ENCODE results near the gene TCHH.
"Not testable (repeated sequence)": the region's sequence is repeated elsewhere in the genome, so short reads cannot be mapped to it uniquely, and the experiment has no call there.

Gene TCHH, protein sequence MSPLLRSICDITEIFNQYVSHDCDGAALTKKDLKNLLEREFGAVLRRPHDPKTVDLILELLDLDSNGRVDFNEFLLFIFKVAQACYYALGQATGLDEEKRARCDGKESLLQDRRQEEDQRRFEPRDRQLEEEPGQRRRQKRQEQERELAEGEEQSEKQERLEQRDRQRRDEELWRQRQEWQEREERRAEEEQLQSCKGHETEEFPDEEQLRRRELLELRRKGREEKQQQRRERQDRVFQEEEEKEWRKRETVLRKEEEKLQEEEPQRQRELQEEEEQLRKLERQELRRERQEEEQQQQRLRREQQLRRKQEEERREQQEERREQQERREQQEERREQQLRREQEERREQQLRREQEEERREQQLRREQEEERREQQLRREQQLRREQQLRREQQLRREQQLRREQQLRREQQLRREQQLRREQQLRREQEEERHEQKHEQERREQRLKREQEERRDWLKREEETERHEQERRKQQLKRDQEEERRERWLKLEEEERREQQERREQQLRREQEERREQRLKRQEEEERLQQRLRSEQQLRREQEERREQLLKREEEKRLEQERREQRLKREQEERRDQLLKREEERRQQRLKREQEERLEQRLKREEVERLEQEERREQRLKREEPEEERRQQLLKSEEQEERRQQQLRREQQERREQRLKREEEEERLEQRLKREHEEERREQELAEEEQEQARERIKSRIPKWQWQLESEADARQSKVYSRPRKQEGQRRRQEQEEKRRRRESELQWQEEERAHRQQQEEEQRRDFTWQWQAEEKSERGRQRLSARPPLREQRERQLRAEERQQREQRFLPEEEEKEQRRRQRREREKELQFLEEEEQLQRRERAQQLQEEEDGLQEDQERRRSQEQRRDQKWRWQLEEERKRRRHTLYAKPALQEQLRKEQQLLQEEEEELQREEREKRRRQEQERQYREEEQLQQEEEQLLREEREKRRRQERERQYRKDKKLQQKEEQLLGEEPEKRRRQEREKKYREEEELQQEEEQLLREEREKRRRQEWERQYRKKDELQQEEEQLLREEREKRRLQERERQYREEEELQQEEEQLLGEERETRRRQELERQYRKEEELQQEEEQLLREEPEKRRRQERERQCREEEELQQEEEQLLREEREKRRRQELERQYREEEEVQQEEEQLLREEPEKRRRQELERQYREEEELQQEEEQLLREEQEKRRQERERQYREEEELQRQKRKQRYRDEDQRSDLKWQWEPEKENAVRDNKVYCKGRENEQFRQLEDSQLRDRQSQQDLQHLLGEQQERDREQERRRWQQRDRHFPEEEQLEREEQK (N-terminal part only)

DNA sequence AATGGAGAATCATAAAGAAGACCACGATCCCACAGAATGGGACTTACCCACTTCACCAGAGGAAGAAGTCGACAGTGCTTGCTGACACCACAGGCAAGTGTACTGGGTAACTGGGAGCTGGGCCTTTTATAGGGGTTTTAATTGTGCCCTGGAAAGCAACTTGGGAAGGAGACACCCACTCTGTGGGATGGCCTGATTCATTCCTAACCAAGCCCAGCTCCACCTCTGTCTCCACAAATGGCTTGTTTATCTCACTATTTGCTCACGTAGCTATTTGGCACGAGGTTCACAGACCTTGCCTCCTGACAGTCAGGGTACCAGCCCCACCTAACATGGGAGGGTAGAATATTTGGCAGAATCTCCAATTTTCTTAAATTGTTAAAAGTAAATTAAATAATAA is at the start of gene TCHH:
TCHH (minus strand) TSS at position 101 of the 400 bp plus-strand sequence. CDS start 1,364 bp downstream, outside the sequence.
- no peak for DNase-seq

DNA sequence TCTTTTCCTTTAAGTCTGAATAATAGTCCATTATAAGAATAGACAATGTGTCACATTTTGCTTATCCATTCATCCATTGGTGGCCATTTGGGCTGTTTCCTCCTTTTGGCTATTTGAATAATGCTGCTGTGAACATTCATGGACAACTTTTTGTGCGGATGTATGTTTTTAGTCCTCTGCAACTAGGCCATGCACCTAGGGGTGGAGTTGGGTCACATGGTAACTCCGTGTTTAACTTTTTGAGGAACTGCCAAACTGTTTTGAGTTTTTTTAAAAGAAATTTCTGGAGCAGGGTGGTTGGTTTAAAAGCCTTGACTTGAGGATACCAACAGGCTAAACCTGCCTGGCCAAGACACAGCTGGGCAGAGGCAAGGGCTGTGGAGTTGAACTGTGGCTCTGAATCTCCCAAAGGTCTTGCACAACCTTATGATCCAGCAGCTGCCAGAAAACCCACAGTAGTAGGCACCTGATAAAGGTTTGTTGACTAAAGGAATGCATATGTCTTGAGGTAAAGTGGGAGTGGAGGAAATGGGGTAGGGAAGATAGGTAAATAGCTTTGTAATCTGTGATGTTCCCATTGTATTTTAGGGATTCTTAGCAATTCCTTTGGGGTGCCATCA is 49.4 kb upstream of the TCHH start:
- no peak for DNase-seq

DNA sequence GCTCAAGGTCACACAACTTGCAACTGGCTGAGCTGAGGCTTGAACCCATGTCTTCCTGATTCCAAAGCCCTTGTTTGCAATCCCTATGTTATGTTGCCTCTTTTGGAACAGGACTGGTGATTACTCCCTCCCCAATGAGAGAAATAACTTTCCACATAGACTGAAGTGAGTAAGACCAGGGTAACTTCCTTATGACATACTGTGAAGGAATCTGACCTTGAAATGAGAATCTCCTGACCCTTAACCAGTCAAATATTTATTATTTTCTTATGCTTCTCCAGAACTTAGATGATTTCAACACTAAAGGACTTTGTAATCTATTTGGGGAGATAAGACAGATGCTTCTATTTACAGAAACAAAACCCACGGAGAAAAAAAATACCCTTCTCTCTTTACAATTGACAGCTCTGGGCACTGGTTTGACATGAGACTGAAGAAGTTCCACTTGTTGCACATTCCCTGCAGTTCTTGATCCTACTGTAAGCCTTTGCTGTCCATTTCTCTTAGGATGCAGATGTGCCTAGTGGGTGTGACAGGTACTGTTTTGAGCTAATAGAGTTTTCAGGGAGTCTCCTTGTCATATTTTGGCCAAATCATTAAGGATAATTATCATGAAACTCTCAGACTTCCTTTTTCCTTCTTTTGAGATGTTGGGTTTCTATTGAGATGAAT is 47.7 kb upstream of the TCHH start:
- DNase-seq, result no peak

DNA sequence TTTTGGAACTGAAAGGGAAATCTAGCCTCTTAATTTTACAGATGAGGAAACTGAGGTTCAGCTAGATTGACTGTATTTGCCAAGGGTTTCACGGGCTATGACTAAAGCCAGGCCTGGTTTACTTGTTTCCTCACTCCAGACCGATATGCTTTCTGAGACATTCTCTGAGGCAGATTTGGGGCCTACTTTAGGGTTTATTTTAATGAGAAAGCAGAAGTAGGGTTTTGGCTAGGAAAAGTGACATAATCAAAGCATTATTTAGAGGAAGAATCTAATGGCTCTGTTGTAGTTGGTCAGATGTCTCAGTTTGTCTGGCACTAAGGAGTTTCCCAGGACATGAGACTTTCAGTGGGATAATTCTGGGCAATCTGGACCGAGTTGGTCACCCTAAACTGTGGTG is 45.3 kb upstream of the TCHH start:
- DNase-seq, result no peak

DNA sequence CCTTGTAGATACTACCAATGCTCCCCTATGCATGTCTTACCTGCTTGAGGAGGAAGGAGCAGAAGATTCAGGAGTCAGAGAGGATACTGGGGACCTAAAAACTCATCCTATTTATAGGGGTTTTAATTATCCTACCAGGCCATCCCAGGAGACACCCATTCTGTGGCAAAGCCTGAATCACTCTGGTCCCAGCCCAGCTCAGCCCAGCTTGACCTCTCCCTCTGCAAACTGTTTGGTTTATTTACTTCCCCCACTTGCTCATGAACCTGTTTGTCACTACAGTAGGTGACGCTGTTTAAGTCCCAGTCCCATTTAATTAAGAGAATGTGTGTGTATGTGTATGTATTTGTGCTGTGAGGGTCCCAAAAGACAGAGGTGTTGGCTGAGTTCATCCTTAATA is 43.9 kb upstream of the TCHH start, which contains the start of gene RPTN:
RPTN (minus strand) TSS at position 85 of the 400 bp plus-strand sequence. CDS start 1,339 bp downstream, outside the sequence.
- no peak for DNase-seq

GRCh38 chr1:152153996-152154395 is 38.8 kb upstream of the TCHH start:
- no peak for DNase-seq

DNA sequence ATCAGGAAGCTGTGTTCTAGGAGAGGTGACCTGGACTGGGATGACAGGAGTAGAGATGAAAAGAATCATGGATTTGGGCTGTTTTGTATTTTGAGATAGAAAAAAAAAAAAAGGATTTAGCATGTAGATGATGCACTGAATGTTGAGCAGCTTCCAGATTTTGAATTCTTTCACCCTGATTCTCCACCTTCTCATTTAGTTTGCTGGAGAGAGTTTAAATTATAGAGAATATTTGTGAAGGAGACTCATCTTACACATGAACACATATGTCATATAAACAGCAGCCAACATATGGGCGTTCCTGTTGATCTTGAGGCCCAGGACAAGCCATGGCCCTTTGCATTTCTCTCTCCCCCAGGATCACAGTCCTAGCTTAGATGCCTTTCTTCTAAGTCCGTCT is 36.4 kb upstream of the TCHH start:
- DNase-seq, result no peak

DNA sequence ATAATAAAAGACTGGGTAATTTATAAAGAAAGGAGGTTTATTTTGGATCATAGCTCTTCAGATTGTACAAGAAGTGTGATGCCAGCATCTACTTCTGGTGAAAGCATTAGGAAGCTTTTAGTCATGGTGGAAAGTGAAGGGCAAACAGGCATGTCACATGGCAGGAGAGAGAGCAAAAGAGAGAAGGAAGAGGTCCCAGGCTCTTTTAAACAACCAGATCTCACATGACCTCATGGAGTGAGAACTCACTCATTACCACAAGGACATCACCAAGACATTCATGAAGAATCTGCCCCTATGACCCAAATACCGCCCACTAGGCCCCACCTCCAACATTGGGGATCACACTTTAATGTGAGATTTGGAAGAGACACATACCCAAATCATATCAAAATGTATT is 33.7 kb upstream of the TCHH start:
- DNase-seq, result no peak

- no peak for DNase-seq
Observed at GRCh38 chr1:152148051-152148450, 32.8 kb upstream of the TCHH start.

DNA sequence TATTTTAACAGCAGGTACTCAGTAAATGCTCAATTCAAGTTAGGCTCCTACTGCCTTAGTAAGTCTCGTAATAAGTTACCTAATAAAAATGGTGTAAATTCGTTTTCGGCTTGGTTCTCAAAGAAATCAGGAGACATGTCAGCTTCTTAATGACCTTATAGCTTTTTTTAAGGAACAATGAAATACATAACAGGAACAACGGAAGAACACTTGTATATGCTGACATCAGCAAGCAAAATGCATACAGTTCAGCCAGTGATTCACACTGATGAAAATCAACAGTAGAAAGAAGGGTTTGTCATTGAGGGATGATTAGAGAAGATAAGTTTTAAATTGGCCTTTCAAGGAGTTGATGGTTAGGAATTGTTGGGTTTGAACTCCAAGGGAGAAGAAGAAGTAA is 30.5 kb upstream of the TCHH start:
- no peak for DNase-seq

GRCh38 chr1:152144674-152145183 is 29.5 kb upstream of the TCHH start:
- DNase-seq, result not testable (repeated sequence)

- DNase-seq, result no peak
Observed at GRCh38 chr1:152143150-152143887, 28.1 kb upstream of the TCHH start.

GRCh38 chr1:152141971-152142584 is 26.8 kb upstream of the TCHH start:
- DNase-seq, result peak; percentile 33

DNA sequence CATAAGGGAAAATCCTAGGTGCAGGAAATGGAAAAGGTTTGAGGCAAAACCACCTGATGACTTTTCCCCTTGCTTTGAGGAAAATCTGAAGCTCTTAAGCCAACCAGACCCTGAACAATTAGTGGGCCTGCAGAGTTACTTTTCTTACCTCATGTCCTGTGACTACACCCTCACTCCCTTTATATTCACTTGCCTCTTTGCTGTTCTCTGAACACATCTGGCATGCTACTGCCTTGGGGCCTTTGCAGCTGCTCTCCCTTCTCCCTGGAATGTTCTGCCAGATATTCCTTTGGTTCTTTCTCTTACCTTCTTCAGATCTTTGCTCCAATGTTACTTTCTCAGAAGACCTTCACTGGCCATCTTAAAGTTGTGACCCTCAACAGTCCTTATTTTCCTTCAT is 22.0 kb upstream of the TCHH start:
- DNase-seq, result no peak

GRCh38 chr1:152130186-152130585 is 14.9 kb upstream of the TCHH start:
- no peak for DNase-seq

- no peak for DNase-seq
Observed at GRCh38 chr1:152127673-152128072, 12.4 kb upstream of the TCHH start.

- DNase-seq, result no peak
Observed at GRCh38 chr1:152125834-152126443, 10.7 kb upstream of the TCHH start.

GRCh38 chr1:152118915-152119314 is 3.7 kb upstream of the TCHH start:
- DNase-seq, result no peak

DNA sequence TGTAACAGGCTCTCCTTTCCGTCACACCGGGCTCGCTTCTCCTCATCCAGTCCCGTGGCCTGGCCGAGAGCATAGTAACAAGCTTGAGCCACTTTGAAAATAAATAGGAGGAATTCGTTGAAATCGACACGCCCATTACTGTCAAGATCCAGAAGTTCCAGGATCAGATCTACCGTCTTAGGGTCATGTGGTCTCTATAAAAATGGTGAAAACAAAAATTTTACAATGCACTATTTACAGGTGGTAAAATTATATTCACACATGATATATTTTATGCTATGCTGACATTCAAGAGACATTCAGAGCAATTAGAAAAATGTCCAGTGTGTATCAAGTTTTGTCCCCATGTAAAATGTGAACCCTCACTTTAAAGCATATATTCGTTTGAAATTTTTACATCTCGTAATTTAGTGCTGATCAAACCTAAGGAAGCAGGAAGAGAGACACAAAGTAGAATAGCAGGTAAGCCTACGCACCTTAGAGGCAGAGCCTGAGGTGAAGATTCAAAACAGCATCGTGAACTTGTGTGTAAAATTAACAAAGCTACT is 2.3 kb downstream of the TCHH start:
- DNase-seq, result no peak
